Kidney capillary endothelial cell (primary cell): ENCODE data around the gene ANK3.
"Not testable (repeated sequence)": the region's sequence is repeated elsewhere in the genome, so short reads cannot be mapped to it uniquely, and the experiment has no call there.

ENCODE experiments used
- DNase-seq: peaks from one replicate; pipeline ENCODE4 v3.0.0-alpha.2; 2018; ENCODE audit warnings: low spot score

ANK3 gene

GRCh38 chr10:60304829-60305379 lies 84.8 kb downstream of the ANK3 start:
- no peak for DNase-seq

DNA sequence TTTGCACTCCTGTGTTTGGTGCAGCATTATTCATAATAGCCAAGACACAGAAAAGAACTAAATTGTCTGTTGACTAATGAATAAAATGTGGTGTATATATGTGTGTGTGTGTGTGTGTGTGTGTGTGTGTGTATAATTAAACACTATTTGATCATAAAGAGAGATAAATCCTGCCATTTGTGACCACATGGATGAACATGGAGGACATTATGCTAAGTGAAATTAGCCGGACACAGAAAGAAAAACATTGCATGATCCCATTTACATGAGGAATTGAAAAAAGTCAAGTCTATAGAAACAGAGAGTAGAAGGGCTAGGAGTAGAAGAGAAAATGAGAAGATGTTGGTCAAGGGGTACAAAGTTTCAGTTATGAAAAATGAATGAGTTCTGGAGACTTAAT lies 85.9 kb downstream of the ANK3 start:
- DNase-seq, result no peak

DNA sequence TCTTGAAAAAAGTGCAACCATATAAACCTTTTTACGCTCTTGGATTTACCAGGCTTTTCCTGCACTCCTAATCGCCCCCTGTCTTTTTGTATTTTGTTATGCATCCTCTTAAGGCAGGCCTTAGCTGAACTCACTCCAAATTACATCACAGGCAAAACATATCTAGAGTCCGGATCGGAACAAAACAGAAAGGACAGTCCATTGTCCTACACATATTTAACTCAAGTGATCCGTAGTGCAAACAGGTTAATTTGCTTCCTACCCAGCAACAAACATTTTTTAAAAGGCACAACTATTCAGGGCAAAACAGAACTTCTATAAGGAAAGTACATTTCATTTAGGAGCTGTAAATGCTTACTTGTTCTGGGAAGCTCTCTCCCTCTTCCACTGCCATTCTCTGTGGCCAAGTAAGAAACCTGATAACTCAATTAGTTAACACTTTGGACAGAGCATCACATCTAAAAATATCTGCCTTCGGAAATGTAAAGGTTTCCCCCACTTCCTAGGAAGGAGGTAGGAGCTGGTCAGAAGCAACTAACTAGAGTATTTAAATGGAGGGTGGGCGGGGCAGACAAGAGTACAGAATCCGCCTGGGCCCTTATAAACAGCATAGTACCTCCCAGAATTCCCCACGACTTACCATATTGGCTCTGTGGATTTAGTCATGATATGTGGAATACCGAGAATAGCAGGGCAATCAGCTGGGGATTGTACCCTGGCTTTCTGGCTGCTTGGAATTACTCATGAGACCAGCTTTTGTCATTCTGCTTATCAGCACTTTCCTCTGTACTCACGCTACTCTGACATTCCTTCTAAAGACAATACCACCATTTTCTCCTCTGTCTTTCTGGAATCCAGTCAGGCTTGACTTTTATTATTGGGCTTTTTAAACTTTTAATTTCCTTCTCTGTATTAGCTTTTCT lies 89.5 kb downstream of the ANK3 start:
- no peak for DNase-seq

DNA sequence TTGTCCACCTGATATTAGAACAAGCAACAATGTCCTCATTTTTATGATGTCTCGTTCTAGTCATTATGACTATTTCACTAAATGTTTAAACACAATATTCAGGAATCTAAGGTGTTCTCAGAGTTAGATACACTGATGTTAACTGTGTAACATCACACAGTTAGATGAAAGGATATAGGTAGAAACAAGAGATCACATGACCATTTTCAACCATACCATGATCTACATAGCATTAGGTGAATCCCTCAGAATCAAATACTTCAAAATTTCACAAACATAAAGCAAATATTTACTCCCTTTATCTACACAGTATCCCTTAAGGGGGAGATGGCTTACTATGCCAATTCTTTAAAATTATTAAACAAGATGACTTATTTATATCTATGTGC lies 90.3 kb downstream of the ANK3 start:
- DNase-seq, result no peak

DNA sequence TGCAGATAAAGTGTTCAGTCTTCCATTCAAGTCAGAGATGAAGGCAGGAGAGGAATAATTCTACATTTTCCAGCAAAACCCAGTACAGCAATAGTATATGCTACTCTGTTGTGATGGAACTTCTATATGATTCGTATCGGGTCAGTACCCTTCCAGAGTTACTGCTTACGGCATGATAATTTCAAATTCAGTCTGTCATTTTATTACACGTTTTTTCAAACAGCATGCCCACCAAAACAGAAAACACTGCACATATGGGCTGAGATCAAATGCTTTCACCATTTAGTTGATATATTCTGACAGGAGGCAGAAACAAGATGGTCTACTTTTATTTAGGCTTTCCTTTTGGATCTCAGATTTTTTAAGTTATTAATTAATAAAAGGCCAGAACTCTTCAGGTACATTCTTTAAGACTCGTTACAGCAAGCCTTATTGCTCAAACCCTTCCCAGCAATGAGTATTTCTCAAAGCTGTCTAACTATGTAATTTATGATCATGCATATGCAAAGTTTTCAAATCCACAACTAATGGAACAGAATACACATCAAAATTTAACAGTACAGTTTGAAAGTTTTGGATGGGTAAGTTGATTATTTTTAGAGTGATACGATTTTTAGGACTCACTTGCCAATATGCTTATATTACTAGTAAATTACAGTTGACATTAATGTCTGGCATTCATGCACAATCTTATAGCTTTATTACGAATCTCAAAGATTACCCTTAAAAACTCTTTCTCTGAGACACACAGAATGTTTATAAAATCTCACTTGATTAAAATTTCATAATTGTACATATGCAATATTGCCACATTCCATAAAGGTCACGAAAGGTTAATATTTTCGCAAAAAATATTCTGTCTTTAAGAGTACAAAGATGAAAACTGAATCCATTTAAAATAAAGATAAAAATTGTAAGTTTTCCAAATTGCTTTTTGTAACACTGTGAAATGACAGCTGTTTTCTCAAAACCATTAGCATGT lies 91.0 kb downstream of the ANK3 start:
- no peak for DNase-seq

- DNase-seq, result no peak
These were observed 93.6 kb downstream of the ANK3 start for GRCh38 chr10:60296073-60296472.

- DNase-seq, result no peak
These were observed 94.4 kb downstream of the ANK3 start for GRCh38 chr10:60295028-60295937.

DNA sequence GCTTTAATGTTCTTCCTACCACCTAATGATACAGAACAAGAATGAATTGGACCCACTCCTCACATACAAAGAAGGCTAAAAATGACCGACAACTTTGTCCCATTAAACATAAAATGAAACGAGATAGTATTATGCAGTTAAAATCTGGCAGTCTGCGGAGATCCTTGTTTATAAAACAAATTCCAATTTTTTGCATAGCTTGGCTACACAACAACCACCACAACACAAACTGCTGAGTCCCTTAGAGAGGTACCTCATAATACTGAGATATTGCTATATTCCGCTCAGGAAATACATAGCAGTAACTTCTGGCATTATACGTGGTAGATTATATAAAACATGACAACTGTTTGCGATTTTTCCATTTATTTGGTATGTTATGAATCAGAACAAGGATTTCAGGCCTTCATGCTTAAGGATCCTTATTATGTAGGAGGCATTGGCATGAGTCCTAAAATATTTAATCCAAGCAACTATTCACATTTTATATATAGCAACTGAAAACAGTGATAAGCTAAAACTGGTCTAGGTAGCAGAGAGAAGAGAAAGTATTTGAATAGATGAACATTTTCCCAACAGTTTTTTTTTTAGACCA lies 96.0 kb downstream of the ANK3 start:
- no peak for DNase-seq

- no peak for DNase-seq
These were observed 96.7 kb downstream of the ANK3 start for GRCh38 chr10:60292998-60293397.

GRCh38 chr10:60292536-60292935 lies 97.1 kb downstream of the ANK3 start:
- not testable (repeated sequence) for DNase-seq

DNA sequence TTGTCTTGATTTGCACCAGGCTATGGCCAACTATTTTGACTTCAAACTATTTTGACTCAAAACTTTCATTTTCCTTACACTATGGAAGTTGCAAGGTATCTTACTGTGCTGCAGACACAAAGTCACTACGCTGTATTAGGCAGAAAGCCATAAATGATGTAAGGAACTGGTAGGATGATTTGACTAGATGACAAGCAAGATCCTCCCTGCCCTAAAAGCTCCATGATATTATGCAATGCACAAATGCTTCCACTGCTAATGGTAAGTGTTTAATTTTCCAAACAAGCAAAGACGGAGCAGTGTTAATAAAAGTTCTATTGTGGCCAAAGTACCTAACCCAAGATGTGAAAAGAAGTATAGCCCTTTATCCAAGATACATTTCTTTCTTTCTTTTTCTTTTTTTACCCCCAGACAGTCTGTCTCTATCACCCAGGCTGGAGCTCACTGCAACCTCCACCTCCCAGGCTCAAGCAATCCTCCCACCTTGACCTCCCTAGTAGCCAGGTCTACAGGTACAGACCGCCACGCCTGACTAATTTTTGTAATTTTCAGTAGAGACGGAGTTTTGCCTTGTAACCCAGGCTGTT lies 98.2 kb downstream of the ANK3 start:
- no peak for DNase-seq

GRCh38 chr10:60290558-60290957 lies 99.1 kb downstream of the ANK3 start:
- DNase-seq, result no peak

- no peak for DNase-seq
These were observed 99.9 kb downstream of the ANK3 start for GRCh38 chr10:60289800-60290199.

DNA sequence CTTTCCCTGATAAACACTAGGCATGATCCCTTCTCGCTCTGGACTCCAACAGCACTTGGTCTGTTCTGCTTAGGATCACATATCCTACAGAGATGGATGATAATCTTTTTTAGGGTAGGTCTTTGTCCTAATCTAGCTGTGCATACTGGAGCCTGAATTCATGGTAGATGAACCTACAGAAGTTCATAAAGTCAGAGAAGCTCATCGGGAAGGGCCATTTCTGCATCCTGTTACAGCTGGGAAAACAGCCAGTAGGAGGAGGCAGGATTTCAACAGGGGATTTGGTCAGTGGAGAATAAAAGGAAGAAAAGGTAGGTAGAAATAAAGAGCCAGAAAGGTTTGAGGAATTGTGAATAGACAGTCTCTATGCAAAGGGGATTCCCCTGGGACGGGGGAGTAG lies 101.4 kb downstream of the ANK3 start:
- no peak for DNase-seq

- DNase-seq, result no peak
These were observed 103.1 kb downstream of the ANK3 start for GRCh38 chr10:60286559-60286958.

DNA sequence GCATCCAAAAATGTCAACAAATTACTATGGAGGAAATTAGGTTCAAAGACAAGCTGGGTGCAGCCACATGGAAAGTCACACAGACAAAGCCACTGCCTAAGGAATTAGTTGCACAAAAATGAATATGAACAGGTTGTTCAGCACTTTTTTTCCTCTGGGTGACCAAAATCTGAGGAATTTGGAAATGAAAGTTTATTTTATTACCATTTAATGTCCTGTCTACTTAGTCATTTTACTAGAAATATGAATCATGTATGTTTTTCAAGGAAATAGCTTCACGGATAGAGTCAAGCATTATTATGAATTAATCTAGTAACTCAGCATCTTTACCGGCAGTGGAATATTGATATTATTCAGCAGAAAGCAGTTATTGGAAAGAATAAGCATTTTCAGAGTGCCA lies 106.3 kb downstream of the ANK3 start:
- peak; percentile 46 for DNase-seq

DNA sequence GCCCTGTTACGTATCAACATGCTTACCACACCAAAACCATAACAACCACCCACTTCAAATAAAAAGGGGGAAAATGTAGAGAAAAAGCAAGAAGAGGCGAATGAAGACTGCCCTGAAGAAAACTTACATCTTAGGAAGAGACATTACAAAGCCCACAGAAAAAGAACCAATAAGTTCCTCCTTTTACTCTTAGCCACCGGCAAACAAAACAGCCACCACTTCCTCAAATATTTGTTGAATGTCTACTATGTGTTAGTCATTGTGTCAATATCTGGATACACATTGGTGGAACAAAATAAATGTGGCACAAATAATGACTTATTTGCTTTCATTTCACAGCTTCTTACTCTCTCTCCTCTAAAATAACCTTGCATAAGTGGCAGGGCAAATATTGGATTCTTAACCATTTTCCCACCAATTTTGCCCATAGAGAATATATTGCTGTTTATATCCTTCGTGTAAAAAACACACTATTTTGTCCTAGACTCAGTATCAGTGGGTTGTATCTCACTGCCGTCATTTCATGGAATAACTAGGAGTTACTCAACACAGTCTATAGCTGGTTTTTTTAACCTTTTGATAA lies 106.8 kb downstream of the ANK3 start:
- peak; percentile 59 for DNase-seq

DNA sequence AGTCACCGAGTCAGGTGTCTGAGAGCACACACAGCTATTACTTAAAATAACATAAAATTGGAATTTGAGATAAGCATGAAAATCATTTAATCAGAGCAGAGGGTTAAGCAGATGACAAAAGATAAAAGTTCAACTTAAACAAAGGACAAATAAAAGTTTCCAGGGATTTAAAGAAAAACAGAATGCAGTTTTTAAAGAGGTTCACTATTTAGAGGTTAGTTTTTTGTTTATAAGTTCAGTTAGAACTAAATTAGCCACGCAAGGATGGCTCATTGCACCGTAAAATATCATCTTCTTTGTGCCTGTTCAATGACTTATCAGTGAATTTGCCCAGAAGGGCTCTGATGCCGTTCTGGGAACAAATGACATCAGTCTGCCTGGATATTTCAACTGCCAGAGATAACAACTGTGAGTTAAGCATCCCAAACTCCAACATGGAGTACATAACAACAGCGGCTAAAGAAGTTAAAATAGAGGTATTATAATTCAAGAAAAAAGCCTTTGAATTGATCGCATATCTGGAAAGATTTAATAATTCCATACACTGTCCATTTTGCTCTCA lies 107.8 kb downstream of the ANK3 start:
- DNase-seq, result no peak

GRCh38 chr10:60281331-60281730 lies 108.3 kb downstream of the ANK3 start:
- no peak for DNase-seq

- no peak for DNase-seq
These were observed 109.2 kb downstream of the ANK3 start for GRCh38 chr10:60280475-60280874.
